Hepatocyte (in vitro differentiated cells): ENCODE data around the gene TAGLN. TPM values are rescaled to one million over a fixed set of nuclear protein-coding genes. Genes with fewer than 3 reads are reported as not detected.

Source experiments
- DNase-seq: peaks from one replicate; pipeline ENCODE4 v3.0.0-alpha.2; 2016; ENCODE audit warnings: low spot score
- H2AFZ ChIP-seq: fragments of 200-600 bp; sonication (generic); 2 replicates; pipeline ENCODE4 v1.6.0; 2016; ENCODE audit warnings: antibody characterized with exemption, mild to moderate bottlenecking
- H3K27ac ChIP-seq: fragments of 200-600 bp; sonication (generic); 2 replicates; pipeline ENCODE4 v1.5.1; 2016; ENCODE audit warnings: mild to moderate bottlenecking
- H3K27me3 ChIP-seq: fragments of 200-600 bp; sonication (generic); 2 replicates; pipeline ENCODE4 v1.6.1; 2016
- H3K36me3 ChIP-seq: fragments of 200-600 bp; sonication (generic); replicated peaks from 2 replicates; pipeline ENCODE4 v1.5.1; 2016; ENCODE audit warnings: low read depth; ENCODE audit not compliant: insufficient read depth
- H3K4me1 ChIP-seq: fragments of 200-600 bp; sonication (generic); 2 replicates; pipeline ENCODE4 v1.5.1; 2016; ENCODE audit warnings: mild to moderate bottlenecking, moderate library complexity; ENCODE audit not compliant: insufficient read depth
- H3K4me2 ChIP-seq: fragments of 200-600 bp; sonication (generic); 2 replicates; pipeline ENCODE4 v1.6.0; 2016
- H3K4me3 ChIP-seq: fragments of 200-600 bp; sonication (generic); 2 replicates; pipeline ENCODE4 v1.5.1; 2016; ENCODE audit warnings: mild to moderate bottlenecking
- H3K79me2 ChIP-seq: fragments of 200-600 bp; sonication (generic); 2 replicates; pipeline ENCODE4 v1.6.0; 2017; ENCODE audit warnings: mild to moderate bottlenecking
- H3K9me2 ChIP-seq: fragments of 200-600 bp; sonication (generic); replicated peaks from 2 replicates; pipeline ENCODE4 v1.6.0; 2017; ENCODE audit warnings: mild to moderate bottlenecking; ENCODE audit not compliant: insufficient read depth
- H3K9me3 ChIP-seq: fragments of 200-600 bp; sonication (generic); 2 replicates; pipeline ENCODE4 v1.5.1; 2016; ENCODE audit warnings: low read depth, mild to moderate bottlenecking
- H4K20me1 ChIP-seq: fragments of 200-600 bp; sonication (generic); 2 replicates; pipeline ENCODE4 v1.6.0; 2016; ENCODE audit warnings: mild to moderate bottlenecking; ENCODE audit not compliant: insufficient read depth, poor library complexity, severe bottlenecking
- EZH2 ChIP-seq: fragments of 200-600 bp; sonication (generic); IDR thresholded peaks from 2 replicates; pipeline ENCODE4 v1.6.1; 2016; ENCODE audit warnings: antibody characterized with exemption, mild to moderate bottlenecking, borderline replicate concordance
- EZH2phosphoT487 ChIP-seq: fragments of 200-600 bp; sonication (generic); IDR thresholded peaks from one replicate; pipeline ENCODE4 v1.6.1; 2018; ENCODE audit warnings: antibody characterized with exemption, mild to moderate bottlenecking, low read depth, moderate library complexity; ENCODE audit not compliant: unreplicated experiment, severe bottlenecking
- WGBS: methylation state at CpG from one replicate; pipeline ENCODE4 v1.1.6; 2016; ENCODE audit warnings: low lambda C conversion rate; ENCODE audit errors: missing lambda C conversion rate; 5-methylcytosine and 5-hydroxymethylcytosine counted together
- polyA plus RNA-seq: library from polyadenylated mRNA; unstranded; fragments of >200 nt; fragmentation: Nextera tagmentation; extraction: Ambion mirVana; gene quantifications from 2 replicates; pipeline ENCODE4 v1.2.1, GENCODE V29; 2016
- total RNA-seq: library from RNA; depleted of rRNA; stranded (reverse); fragments of >200 nt; gene quantifications from 2 replicates; pipeline ENCODE4 v1.2.3, GENCODE V29; 2014
- TF ChIP-seq, protein P1 (sequence below): fragments of 200-600 bp; sonication (generic); IDR thresholded peaks from 2 replicates; pipeline ENCODE4 v1.5.1; 2016; ENCODE audit warnings: antibody characterized with exemption, mild to moderate bottlenecking; ENCODE audit not compliant: poor library complexity

The TAGLN gene
- total and polyA plus RNA-seq, 2 experiments from 2014 or later = 113 to 150 TPM

DNA sequence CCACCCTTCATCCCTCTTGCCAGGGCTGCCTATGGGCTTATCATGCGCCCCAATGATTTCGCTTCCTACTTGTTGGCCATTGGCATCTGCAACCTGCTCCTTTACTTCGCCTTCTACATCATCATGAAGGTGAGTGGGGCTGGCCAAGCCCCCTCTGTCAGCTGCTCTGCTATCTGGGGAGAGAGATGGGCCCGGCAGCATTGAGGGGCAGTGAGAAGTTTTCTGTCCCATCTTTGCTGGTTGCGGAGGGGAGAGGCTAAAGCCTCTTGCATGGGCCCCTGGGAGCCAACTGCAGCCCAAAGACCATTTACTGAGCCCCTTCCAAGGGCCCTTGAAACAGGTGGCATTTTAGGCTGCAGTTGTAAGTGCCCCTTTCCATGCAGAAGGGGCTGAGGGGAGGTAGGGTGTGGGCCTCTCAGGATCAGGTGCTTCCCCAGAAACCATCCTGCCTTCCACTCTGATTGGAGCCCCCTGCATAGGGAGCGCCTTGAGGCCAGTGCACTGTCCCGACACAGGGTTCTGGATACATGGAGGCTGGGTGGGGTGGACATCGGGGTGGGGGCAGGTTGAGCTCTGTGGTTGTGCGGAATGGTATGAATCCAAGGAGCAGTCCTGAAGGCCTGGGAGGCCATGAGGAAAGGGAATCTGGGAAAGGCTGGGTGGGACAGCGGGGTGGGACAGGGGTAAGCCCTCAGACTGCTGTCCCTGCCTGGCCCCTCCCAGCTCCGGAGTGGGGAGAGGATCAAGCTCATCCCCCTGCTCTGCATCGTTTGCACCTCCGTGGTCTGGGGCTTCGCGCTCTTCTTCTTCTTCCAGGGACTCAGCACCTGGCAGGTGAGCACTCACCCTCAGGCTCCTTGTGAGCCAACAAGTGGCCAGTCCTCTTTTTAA lies 5.8 kb upstream of the TAGLN start:
- 96% methylated on average over 15 of the region's 15 CpGs for WGBS
- Histone ChIP-seq H4K20me1 (no peaks in the 10 kb centered on the region), H3K27me3 (no peaks in the 10 kb centered on the region), H3K27ac (no peak overlapping the region), H3K9me2 (no peaks in the 10 kb centered on the region), H3K36me3 (no peaks in the 10 kb centered on the region), H3K9me3 (no peaks in the 10 kb centered on the region), H3K4me1 (peaks cover 11% of the 10 kb centered on the region), H3K79me2 (no peaks in the 10 kb centered on the region), H3K4me2 (no peak overlapping the region), H2AFZ (no peak overlapping the region), H3K4me3 (no peak overlapping the region)
- TF ChIP-seq, protein P1, sequence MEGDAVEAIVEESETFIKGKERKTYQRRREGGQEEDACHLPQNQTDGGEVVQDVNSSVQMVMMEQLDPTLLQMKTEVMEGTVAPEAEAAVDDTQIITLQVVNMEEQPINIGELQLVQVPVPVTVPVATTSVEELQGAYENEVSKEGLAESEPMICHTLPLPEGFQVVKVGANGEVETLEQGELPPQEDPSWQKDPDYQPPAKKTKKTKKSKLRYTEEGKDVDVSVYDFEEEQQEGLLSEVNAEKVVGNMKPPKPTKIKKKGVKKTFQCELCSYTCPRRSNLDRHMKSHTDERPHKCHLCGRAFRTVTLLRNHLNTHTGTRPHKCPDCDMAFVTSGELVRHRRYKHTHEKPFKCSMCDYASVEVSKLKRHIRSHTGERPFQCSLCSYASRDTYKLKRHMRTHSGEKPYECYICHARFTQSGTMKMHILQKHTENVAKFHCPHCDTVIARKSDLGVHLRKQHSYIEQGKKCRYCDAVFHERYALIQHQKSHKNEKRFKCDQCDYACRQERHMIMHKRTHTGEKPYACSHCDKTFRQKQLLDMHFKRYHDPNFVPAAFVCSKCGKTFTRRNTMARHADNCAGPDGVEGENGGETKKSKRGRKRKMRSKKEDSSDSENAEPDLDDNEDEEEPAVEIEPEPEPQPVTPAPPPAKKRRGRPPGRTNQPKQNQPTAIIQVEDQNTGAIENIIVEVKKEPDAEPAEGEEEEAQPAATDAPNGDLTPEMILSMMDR = no peak
- TF ChIP-seq EZH2phosphoT487 = no peak
- no peak for TF ChIP-seq EZH2
- DNase-seq = no peak

DNA sequence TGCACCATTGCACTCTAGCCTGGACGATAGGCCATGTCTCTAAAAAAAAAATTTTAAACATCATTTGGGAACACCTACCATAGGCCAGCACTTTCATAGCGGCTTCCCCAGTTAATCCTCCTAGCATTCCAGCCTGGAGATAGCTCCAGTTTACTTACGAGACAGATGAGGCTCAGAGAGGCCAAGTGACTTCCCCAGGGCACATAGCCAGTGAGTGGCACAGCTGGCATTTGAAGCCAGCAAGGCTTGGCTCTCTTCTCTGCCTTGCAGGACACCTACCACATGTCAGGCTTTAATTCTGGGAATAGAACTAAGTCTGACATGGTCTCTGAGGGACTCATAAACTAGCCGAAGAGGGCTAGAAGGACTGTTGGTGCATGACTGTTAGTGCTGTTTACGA lies 4.9 kb upstream of the TAGLN start:
- TF ChIP-seq EZH2phosphoT487 = no peak
- TF ChIP-seq, protein P1 = no peak
- Histone ChIP-seq H3K27ac (no peak overlapping the region), H3K4me3 (no peak overlapping the region), H3K4me2 (no peak overlapping the region), H3K36me3 (no peaks in the 10 kb centered on the region), H2AFZ (no peak overlapping the region), H4K20me1 (no peaks in the 10 kb centered on the region), H3K4me1 (peaks cover 18% of the 10 kb centered on the region), H3K9me2 (no peaks in the 10 kb centered on the region), H3K79me2 (no peaks in the 10 kb centered on the region), H3K9me3 (no peaks in the 10 kb centered on the region), H3K27me3 (no peaks in the 10 kb centered on the region)
- no peak for DNase-seq
- 71% methylated on average over 5 of the region's 5 CpGs for WGBS

DNA sequence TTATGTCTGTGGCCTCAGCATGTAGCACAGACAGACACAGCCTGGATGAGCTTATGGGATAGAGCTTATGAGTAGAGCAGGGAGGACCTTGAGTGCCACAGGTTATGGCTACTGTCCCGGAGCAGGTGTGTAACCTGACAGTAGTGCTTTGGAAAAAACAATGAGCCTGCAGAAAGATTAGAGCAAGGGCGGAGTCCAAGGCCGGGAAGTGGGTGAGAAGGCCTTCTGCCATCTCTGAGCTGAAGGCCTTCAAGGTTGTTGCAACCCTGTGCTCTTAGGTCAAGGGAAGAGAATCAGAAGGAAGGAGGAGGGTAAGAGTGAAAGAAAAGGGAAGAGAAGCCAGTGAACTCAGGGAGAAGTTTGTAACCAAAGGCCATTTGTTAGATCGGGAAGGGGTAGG lies 3.9 kb upstream of the TAGLN start:
- peaks cover 18% of the 10 kb centered on the region for H3K4me1 ChIP-seq
- H3K79me2 ChIP-seq = no peaks in the 10 kb centered on the region
- H4K20me1 ChIP-seq = no peaks in the 10 kb centered on the region
- no peaks in the 10 kb centered on the region for H3K9me2 ChIP-seq
- no peak for DNase-seq
- no peak overlapping the region for H3K4me3 ChIP-seq
- H3K27ac ChIP-seq = no peak overlapping the region
- H3K4me2 ChIP-seq = no peak overlapping the region
- TF ChIP-seq, protein P1 = no peak
- TF ChIP-seq EZH2phosphoT487 = no peak
- H3K9me3 ChIP-seq = no peaks in the 10 kb centered on the region
- H3K27me3 ChIP-seq = no peaks in the 10 kb centered on the region
- no peak overlapping the region for H2AFZ ChIP-seq
- WGBS = 85% methylated on average over 4 of the region's 4 CpGs
- no peaks in the 10 kb centered on the region for H3K36me3 ChIP-seq
